Nephron (organoid): ENCODE data around the gene BMPR1B.

Experiments used
- H3K27ac Mint-ChIP-seq, 3 experiments: 2 replicates each; pipeline ENCODE4 v1.8.0; 2020; ENCODE audit warnings: mixed read lengths in 3 of 3, mild to moderate bottlenecking in 2 of 3, moderate library complexity in 1 of 3
- H3K27me3 Mint-ChIP-seq: 2 replicates; pipeline ENCODE4 v1.8.0; 2021; ENCODE audit warnings: low read depth, mild to moderate bottlenecking, moderate library complexity, mixed read lengths
- H3K36me3 Mint-ChIP-seq: 2 replicates; pipeline ENCODE4 v1.8.0; 2020; ENCODE audit warnings: low read depth, mixed read lengths
- H3K4me1 Mint-ChIP-seq: 2 replicates; pipeline ENCODE4 v1.8.0; 2020; ENCODE audit warnings: mixed read lengths
- H3K4me3 Mint-ChIP-seq, 3 experiments: 2 replicates each; pipeline ENCODE4 v1.8.0; 2020; ENCODE audit warnings: mild to moderate bottlenecking in 3 of 3, mixed read lengths in 3 of 3, moderate library complexity in 2 of 3
- H3K9me3 Mint-ChIP-seq: 2 replicates; pipeline ENCODE4 v1.8.0; 2020; ENCODE audit warnings: mixed read lengths
- TF ChIP-seq, protein P1 (sequence below), 3 experiments: fragments of 200-600 bp; sonication (generic); IDR thresholded peaks; one replicate each; pipeline ENCODE4 v1.5.0; 2021; ENCODE audit warnings: antibody characterized with exemption in 3 of 3; ENCODE audit not compliant: unreplicated experiment in 3 of 3

Gene BMPR1B

DNA sequence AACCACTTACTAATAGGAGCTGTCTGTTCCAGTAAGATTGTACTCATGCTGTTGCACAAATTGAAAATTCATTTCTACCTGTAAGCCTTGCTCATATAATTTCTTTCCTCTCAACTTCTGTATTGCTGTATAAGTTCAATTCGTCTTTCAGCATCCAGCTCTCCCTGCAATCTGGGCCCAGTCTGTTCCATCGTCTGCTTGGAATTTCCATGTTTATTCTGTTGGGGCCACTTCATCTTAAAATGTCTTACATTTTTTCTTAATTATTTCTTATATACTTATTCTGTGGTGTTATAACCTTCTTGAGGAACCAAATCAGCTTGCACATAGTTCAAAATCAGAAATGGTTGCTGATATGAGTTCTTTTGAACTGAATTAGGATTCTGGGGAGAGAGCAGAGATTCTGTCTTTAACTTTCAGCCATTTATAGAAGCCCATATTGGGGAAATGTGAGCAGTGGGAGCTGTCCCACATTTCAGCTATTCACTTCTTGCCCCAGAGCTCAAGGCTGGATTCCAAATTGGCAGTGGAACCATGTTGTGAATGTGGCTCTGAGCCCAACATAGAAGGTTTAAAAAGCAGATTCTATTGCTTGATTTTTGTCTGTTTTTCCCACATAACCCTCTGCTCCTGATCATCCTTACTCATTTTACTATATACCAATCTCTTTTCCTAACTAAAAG, 291.9 kb downstream of the BMPR1B start:
- H3K27ac Mint-ChIP-seq = peak overlapping the region in 1 of 3 experiments; percentile 9
- peaks cover 5% of the 10 kb centered on the region for H3K27me3 Mint-ChIP-seq
- no peaks in the 10 kb centered on the region for H3K36me3 Mint-ChIP-seq
- no peaks in the 10 kb centered on the region for H3K9me3 Mint-ChIP-seq
- no peak overlapping the region for H3K4me3 Mint-ChIP-seq
- TF ChIP-seq, protein P1, sequence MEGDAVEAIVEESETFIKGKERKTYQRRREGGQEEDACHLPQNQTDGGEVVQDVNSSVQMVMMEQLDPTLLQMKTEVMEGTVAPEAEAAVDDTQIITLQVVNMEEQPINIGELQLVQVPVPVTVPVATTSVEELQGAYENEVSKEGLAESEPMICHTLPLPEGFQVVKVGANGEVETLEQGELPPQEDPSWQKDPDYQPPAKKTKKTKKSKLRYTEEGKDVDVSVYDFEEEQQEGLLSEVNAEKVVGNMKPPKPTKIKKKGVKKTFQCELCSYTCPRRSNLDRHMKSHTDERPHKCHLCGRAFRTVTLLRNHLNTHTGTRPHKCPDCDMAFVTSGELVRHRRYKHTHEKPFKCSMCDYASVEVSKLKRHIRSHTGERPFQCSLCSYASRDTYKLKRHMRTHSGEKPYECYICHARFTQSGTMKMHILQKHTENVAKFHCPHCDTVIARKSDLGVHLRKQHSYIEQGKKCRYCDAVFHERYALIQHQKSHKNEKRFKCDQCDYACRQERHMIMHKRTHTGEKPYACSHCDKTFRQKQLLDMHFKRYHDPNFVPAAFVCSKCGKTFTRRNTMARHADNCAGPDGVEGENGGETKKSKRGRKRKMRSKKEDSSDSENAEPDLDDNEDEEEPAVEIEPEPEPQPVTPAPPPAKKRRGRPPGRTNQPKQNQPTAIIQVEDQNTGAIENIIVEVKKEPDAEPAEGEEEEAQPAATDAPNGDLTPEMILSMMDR (IDR thresholded peaks at IDR 0.05; ENCODE audit: unreplicated experiment in 3 of 3) = no peak
- H3K4me1 Mint-ChIP-seq = peaks cover 19% of the 10 kb centered on the region

DNA sequence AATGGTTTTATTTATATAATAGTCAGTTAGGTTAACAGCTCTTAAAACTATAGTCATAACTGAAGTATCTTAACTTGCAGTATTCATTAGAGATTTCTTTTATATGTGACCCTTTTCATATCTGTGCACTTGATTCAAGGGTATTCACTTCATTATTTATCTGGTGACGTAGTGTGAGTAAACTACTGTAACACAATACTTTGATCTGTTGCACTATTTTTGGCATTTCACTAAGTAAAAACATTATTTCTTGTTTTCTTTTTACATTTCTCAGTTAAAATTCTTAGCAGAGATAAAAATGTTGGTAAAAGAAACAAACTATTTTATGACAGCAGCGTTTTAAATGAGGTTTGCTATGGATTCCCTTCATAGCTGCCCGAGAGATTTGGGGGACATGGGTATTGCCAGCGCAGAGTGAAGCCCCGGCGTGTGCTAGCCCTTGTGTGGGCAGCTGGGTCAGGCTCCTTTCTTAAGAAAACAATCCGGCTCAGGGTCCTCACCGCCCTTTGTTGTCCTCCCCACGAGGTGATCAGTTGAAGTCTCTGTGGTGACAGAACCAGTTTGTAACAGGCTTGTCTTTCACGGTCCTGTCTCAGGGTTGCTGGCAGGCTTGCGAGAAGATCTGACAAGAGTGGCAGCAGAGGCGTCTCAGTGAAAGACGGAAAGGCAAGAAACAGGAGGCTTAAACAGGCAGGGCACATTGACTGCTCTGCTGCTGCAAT, 293.4 kb downstream of the BMPR1B start:
- no peaks in the 10 kb centered on the region for H3K9me3 Mint-ChIP-seq
- H3K4me3 Mint-ChIP-seq = peak overlapping the region; percentile 45 to 65 (median 46)
- H3K27me3 Mint-ChIP-seq = peaks cover 5% of the 10 kb centered on the region
- H3K4me1 Mint-ChIP-seq = peaks cover 19% of the 10 kb centered on the region
- H3K36me3 Mint-ChIP-seq = no peaks in the 10 kb centered on the region
- TF ChIP-seq, protein P1 (IDR thresholded peaks at IDR 0.05; ENCODE audit: unreplicated experiment in 3 of 3) = no peak
- peak overlapping the region; percentile 39 to 81 (median 50) for H3K27ac Mint-ChIP-seq

DNA sequence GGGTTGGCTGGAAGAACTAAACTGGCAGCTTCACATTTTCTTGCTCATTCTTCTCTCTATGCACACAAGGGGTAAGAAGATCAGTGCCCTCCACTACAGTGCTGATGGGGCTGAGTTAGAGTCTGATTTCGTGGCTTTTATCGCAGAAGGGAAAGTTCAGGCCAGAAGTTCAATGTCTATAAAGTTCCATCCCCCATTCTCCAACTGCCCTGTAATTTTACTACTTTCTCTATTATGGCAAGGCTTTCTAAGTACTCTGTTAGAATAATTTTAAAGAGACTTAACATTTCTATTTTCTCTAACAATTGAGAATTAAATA, 293.9 kb downstream of the BMPR1B start:
- TF ChIP-seq, protein P1 (IDR thresholded peaks at IDR 0.05; ENCODE audit: unreplicated experiment in 3 of 3) = no peak
- H3K4me1 Mint-ChIP-seq = peaks cover 19% of the 10 kb centered on the region
- H3K27ac Mint-ChIP-seq = peak overlapping the region; percentile 39 to 81 (median 50)

DNA sequence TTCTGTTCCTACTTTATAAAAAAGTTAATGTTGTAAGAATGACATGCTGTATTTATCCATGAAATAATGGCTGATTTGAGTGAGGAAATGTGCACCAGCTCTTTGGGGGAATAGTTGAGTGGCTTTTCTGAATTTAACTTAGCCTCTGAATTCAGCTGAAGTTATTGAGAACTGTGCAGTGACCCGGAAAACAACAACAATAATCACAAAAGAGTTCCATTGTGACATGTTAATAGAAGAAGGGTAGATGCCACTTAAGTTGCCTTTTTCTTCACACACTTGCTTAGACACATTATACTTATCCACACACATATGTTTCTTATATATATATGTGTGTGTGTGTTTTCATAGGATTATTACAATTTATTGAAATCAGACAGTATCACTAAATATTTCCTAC, 301.2 kb downstream of the BMPR1B start:
- Mint-ChIP-seq H3K4me1 (peaks cover 31% of the 10 kb centered on the region), H3K36me3 (peaks cover 4% of the 10 kb centered on the region), H3K27ac (peak overlapping the region; percentile 10 to 75 (median 37)), H3K9me3 (no peaks in the 10 kb centered on the region), H3K27me3 (no peaks in the 10 kb centered on the region), H3K4me3 (no peak overlapping the region)
- TF ChIP-seq, protein P1 (IDR thresholded peaks at IDR 0.05; ENCODE audit: unreplicated experiment in 3 of 3) = no peak

More for the DNA sequence above, 293.9 kb downstream of the BMPR1B start:
- Mint-ChIP-seq H3K9me3 (no peaks in the 10 kb centered on the region), H3K36me3 (no peaks in the 10 kb centered on the region), H3K4me3 (peak overlapping the region; percentile 45 to 65 (median 46)), H3K27me3 (peaks cover 5% of the 10 kb centered on the region)

DNA sequence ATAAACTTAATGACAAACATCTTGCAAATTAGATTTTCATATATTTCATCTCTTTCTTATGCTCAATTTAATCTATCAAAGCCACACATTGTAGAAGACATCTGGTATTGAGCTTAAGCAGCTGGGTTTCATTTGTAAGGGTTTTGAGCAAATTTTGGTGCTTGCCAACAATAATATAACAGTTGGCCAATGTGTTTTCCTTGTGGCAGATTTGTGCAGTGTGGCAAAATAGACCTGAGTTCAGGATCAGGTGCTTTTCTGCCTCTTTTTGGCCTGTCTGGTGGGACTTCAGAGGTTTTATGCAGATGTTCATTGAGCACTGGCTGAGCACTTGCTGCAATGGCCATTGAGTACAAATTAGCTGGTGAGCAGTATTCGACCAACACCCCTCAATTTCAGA, 301.9 kb downstream of the BMPR1B start:
- Mint-ChIP-seq H3K27ac (peak overlapping the region; percentile 46 to 86 (median 55)), H3K4me3 (no peak overlapping the region), H3K27me3 (no peaks in the 10 kb centered on the region), H3K4me1 (peaks cover 31% of the 10 kb centered on the region), H3K9me3 (no peaks in the 10 kb centered on the region), H3K36me3 (peaks cover 4% of the 10 kb centered on the region)
- TF ChIP-seq, protein P1 (IDR thresholded peaks at IDR 0.05; ENCODE audit: unreplicated experiment in 3 of 3) = no peak
